Sciatic nerve (tissue), 2 donors: ENCODE data around the gene SLC16A14. TPM values are rescaled to one million over a fixed set of nuclear protein-coding genes. Genes with fewer than 3 reads are reported as not detected.
A peak's percentile ranks its signal among the peaks of the same experiment; 100 is the strongest.

Source experiments
- ATAC-seq: fragments of 200-7000 bp; cut with Tn5 transposase; one replicate; pipeline ENCODE4 v1.9.1; 2020; ENCODE audit warnings: mild to moderate bottlenecking, moderate library complexity
- DNase-seq: peaks from one replicate; pipeline ENCODE4 v3.0.0-alpha.2; 2020; ENCODE audit warnings: low spot score
- intact Hi-C: fragments of 100-400 bp; cut with DNase I; formaldehyde crosslinking; loops from one replicate; pipeline ENCODE4 v1.14.2; 2022
- total RNA-seq: library from RNA; stranded (reverse); fragmentation: NEBNext Ultra II Directional; extraction: Animal tissue kit (Norgen Biotek cat#: 25700); gene quantifications from one replicate; pipeline ENCODE4 v1.2.1, GENCODE V29; 2021
- donor health status: DM: no; HTN: no; CAD: no.
- donor health status: DM: no; HTN: no; CAD: no.

The SLC16A14 gene
- total RNA-seq, 1 donor from 2014 or later, result 7.4 TPM

- ATAC-seq (no peak), DNase-seq (no peak)
- intact Hi-C loops, result no loop called here
Measured at GRCh38 chr2:230046491-230046890, 22.2 kb downstream of the SLC16A14 start.

GRCh38 chr2:230043461-230043860 is 25.3 kb downstream of the SLC16A14 start:
- intact Hi-C loops, result no loop called here
- ATAC-seq, result no peak
- DNase-seq, result no peak

GRCh38 chr2:230043025-230043424 is 25.7 kb downstream of the SLC16A14 start:
- intact Hi-C loops, result no loop called here
- ATAC-seq, result no peak
- DNase-seq, result no peak

- ATAC-seq (no peak), DNase-seq (no peak)
- intact Hi-C loops, result no loop called here
Measured at GRCh38 chr2:230042195-230042594, 26.5 kb downstream of the SLC16A14 start.

- ATAC-seq (no peak), DNase-seq (no peak)
- intact Hi-C loops, result no loop called here
Measured at GRCh38 chr2:230023313-230023712, 45.4 kb downstream of the SLC16A14 start.

GRCh38 chr2:230019742-230020141 is 49.0 kb downstream of the SLC16A14 start:
- ATAC-seq (no peak), DNase-seq (no peak)
- intact Hi-C loops, result no loop called here

- DNase-seq (no peak), ATAC-seq (no peak)
- intact Hi-C loops, result no loop called here
Measured at GRCh38 chr2:230018153-230018552, 50.6 kb downstream of the SLC16A14 start.

GRCh38 chr2:230016844-230017243 is 51.9 kb downstream of the SLC16A14 start:
- intact Hi-C loops, result no loop called here
- DNase-seq (no peak), ATAC-seq (no peak)

- DNase-seq (no peak), ATAC-seq (no peak)
- intact Hi-C loops, result no loop called here
Measured at GRCh38 chr2:230012267-230012884, 56.3 kb downstream of the SLC16A14 start.

GRCh38 chr2:230011617-230012016 is 57.1 kb downstream of the SLC16A14 start:
- ATAC-seq (no peak), DNase-seq (no peak)
- intact Hi-C loops, result no loop called here

- ATAC-seq (no peak), DNase-seq (no peak)
- intact Hi-C loops, result no loop called here
Measured at GRCh38 chr2:230010501-230010900, 58.2 kb downstream of the SLC16A14 start.

- no peak for ATAC-seq
- DNase-seq, result no peak
- intact Hi-C loops, result loop anchor here (5.0 kb wide), 1 partner anchor 154 kb away; no protein-coding TSS in a partner anchor
Measured at GRCh38 chr2:230008708-230009066, 60.0 kb downstream of the SLC16A14 start.

- DNase-seq (peak; percentile 88), ATAC-seq (peak; percentile 53)
- intact Hi-C loops, result loop anchor here (5.0 kb wide), 1 partner anchor 154 kb away; no protein-coding TSS in a partner anchor
Measured at GRCh38 chr2:230007931-230008707, 60.6 kb downstream of the SLC16A14 start.

GRCh38 chr2:230000118-230000841 is 68.4 kb downstream of the SLC16A14 start:
- no peak for ATAC-seq
- DNase-seq, result no peak
- intact Hi-C loops, result no loop called here

- intact Hi-C loops, result no loop called here
- no peak for DNase-seq
Measured at GRCh38 chr2:229997565-229997964, 71.2 kb downstream of the SLC16A14 start.

GRCh38 chr2:229996320-229996719 is 72.4 kb downstream of the SLC16A14 start:
- ATAC-seq, result no peak
- intact Hi-C loops, result no loop called here

More at GRCh38 chr2:229997565-229997964, 71.2 kb downstream of the SLC16A14 start:
- no peak for ATAC-seq

GRCh38 chr2:229993236-229993635 is 75.5 kb downstream of the SLC16A14 start:
- DNase-seq (no peak), ATAC-seq (no peak)
- intact Hi-C loops, result no loop called here

More at GRCh38 chr2:229996320-229996719, 72.4 kb downstream of the SLC16A14 start:
- no peak for DNase-seq
